Right atrium auricular region (tissue), 2 donors: ENCODE results near the gene PLA2G2C. TPM values are rescaled to one million over a fixed set of nuclear protein-coding genes. Genes with fewer than 3 reads are reported as not detected.
A peak's percentile ranks its signal among the peaks of the same experiment; 100 is the strongest.

Experiments used
- DNase-seq: peaks from one replicate; pipeline ENCODE4 v3.0.0-alpha.2; 2019; ENCODE audit warnings: low spot score
- H3K27ac ChIP-seq, 2 donors: fragments of 200-600 bp; sonication (generic); 1 replicate in 1 of 2; 2 replicates in 1 of 2; pipeline ENCODE4 v1.5.1; 2016 to 2019
- H3K27me3 ChIP-seq, 2 donors: fragments of 200-600 bp; sonication (generic); one replicate each; pipeline versions ENCODE4 v1.5.1 to v1.6.0; 2017 to 2019
- H3K36me3 ChIP-seq: fragments of 200-600 bp; sonication (generic); one replicate; pipeline ENCODE4 v1.5.1; 2016
- H3K4me1 ChIP-seq, 2 donors: fragments of 200-600 bp; sonication (generic); one replicate each; pipeline versions ENCODE4 v1.5.1 to v1.6.0; 2017 to 2019
- H3K4me3 ChIP-seq, 2 donors: fragments of 200-600 bp; sonication (generic); 1 replicate in 1 of 2; 2 replicates in 1 of 2; pipeline ENCODE4 v1.5.1; 2017 to 2019; ENCODE audit warnings: mild to moderate bottlenecking in 1 of 2, moderate library complexity in 1 of 2
- H3K9me3 ChIP-seq, 2 donors: fragments of 200-600 bp; sonication (generic); one replicate each; pipeline ENCODE4 v1.5.1; 2019
- CTCF ChIP-seq, 2 donors: fragments of 200-600 bp; sonication (generic); IDR thresholded peaks; one replicate each; pipeline ENCODE4 v1.5.1; 2019; ENCODE audit warnings: antibody characterized with exemption in 2 of 2
- total RNA-seq, 2 donors: library from RNA; depleted of rRNA; stranded (reverse); fragments of >200 nt; gene quantifications; one replicate each; pipeline ENCODE4 v1.1.0, GENCODE V29; 2016

The PLA2G2C gene
- total RNA-seq, 2 donors from 2014 or later = not detected

- Histone ChIP-seq H3K9me3 (no peaks in the 10 kb centered on the region), H3K27me3 (no peaks in the 10 kb centered on the region), H3K36me3 (no peaks in the 10 kb centered on the region), H3K4me3 (no peak overlapping the region), H3K27ac (no peak overlapping the region), H3K4me1 (no peaks in the 10 kb centered on the region)
- TF ChIP-seq CTCF (IDR thresholded peaks at IDR 0.05) = no peak
- DNase-seq = no peak
These were observed 13.5 kb upstream of the PLA2G2C start for GRCh38 chr1:20199840-20200239.

- peaks cover 0 to 3% of the 10 kb centered on the region in 2 donors for H3K4me1 ChIP-seq
- H3K36me3 ChIP-seq = no peaks in the 10 kb centered on the region
- no peak overlapping the region for H3K27ac ChIP-seq
- H3K27me3 ChIP-seq = no peaks in the 10 kb centered on the region
- no peak for DNase-seq
- no peaks in the 10 kb centered on the region for H3K9me3 ChIP-seq
- no peak overlapping the region for H3K4me3 ChIP-seq
- TF ChIP-seq CTCF (IDR thresholded peaks at IDR 0.05) = no peak
These were observed 13.1 kb upstream of the PLA2G2C start for GRCh38 chr1:20199403-20199802.

- TF ChIP-seq CTCF (IDR thresholded peaks at IDR 0.05) = no peak
- no peaks in the 10 kb centered on the region for H3K36me3 ChIP-seq
- DNase-seq = no peak
- H3K9me3 ChIP-seq = no peaks in the 10 kb centered on the region
- H3K27me3 ChIP-seq = no peaks in the 10 kb centered on the region
- peaks cover 0 to 8% of the 10 kb centered on the region in 2 donors for H3K4me1 ChIP-seq
- no peak overlapping the region for H3K4me3 ChIP-seq
- no peak overlapping the region for H3K27ac ChIP-seq
These were observed 12.6 kb upstream of the PLA2G2C start for GRCh38 chr1:20198918-20199317.

GRCh38 chr1:20198296-20198695 is 12.0 kb upstream of the PLA2G2C start:
- no peak overlapping the region for H3K27ac ChIP-seq
- no peak for DNase-seq
- no peak for TF ChIP-seq CTCF (IDR thresholded peaks at IDR 0.05)
- no peak overlapping the region for H3K4me3 ChIP-seq
- no peaks in the 10 kb centered on the region for H3K36me3 ChIP-seq
- peaks cover 0 to 10% of the 10 kb centered on the region in 2 donors for H3K4me1 ChIP-seq
- no peaks in the 10 kb centered on the region for H3K27me3 ChIP-seq
- H3K9me3 ChIP-seq = no peaks in the 10 kb centered on the region

- H3K4me3 ChIP-seq = no peak overlapping the region
- H3K4me1 ChIP-seq = peaks cover 0 to 17% of the 10 kb centered on the region in 2 donors
- TF ChIP-seq CTCF (IDR thresholded peaks at IDR 0.05) = no peak
- no peaks in the 10 kb centered on the region for H3K27me3 ChIP-seq
- no peaks in the 10 kb centered on the region for H3K36me3 ChIP-seq
- no peaks in the 10 kb centered on the region for H3K9me3 ChIP-seq
- DNase-seq = no peak
- no peak overlapping the region for H3K27ac ChIP-seq
These were observed 11.0 kb upstream of the PLA2G2C start for GRCh38 chr1:20197329-20197791.

- Histone ChIP-seq H3K27ac (no peak overlapping the region), H3K9me3 (no peaks in the 10 kb centered on the region), H3K4me3 (no peak overlapping the region), H3K27me3 (no peaks in the 10 kb centered on the region), H3K4me1 (peaks cover 0 to 32% of the 10 kb centered on the region in 2 donors), H3K36me3 (no peaks in the 10 kb centered on the region)
- no peak for DNase-seq
- TF ChIP-seq CTCF (IDR thresholded peaks at IDR 0.05) = peak in 1 of 2 donors; percentile 28
These were observed 9.1 kb upstream of the PLA2G2C start for GRCh38 chr1:20195462-20195780.
